NCI-H345 treated with DMSO at 0.1 percent for 48 hours (cell line): ENCODE measurements around the gene CCDC68.
A peak's percentile ranks its signal among the peaks of the same experiment; 100 is the strongest.
"Not testable (repeated sequence)": the region's sequence is repeated elsewhere in the genome, so short reads cannot be mapped to it uniquely, and the experiment has no call there.

ENCODE experiments used
- DNase-seq: peaks from one replicate; lab custom pipeline; 2025; ENCODE audit not compliant: unreplicated experiment; lab: John Stamatoyannopoulos, UW

CCDC68 gene, protein sequence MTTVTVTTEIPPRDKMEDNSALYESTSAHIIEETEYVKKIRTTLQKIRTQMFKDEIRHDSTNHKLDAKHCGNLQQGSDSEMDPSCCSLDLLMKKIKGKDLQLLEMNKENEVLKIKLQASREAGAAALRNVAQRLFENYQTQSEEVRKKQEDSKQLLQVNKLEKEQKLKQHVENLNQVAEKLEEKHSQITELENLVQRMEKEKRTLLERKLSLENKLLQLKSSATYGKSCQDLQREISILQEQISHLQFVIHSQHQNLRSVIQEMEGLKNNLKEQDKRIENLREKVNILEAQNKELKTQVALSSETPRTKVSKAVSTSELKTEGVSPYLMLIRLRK

DNA sequence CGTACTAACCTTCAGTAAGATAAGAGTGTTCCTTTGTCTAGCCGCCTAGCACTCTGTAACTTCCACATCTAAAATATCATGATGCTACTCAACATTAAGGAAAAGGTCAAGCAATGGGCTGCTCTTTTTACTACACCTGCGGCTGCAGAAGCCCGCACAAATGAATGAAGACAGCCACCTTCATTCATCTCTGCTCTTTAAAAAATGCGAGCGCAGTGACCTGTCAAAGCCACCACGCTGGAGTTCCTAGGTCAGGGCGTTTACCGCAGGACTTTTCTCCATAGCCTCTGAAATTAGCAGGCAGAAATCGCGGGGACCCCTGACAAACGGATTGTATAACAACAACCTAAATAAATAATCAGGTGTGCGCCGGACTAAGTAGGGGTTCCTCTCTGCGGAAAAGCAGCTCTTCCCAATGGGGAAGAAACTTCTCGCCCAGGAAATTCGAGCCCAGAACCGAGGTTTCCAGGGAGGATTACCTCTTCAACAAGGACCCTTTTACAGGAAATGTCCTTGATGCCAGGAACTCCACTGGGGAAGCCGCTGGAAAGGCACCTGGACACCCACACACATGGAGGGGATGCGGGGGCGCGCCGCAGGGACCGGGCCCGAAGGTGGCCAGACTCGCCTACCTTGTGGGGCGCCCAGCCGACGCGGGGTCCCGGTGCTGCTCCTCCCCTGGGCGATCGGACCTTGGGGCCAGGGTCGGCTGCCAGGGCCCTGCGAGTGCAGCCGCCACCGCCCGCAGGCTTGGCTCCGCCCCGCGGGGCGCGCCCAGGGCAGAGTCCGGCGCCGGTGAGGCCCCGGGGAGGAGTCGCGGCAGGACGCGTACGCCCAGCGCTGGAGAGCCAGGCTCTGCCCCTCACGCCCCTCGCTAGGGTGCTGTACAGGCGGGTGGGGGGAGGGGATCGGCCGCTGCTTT is at the start of gene CCDC68:
CCDC68 (minus strand) TSS at position 758 of the 922 bp plus-strand sequence. CDS start 16,670 bp downstream, outside the sequence.
- no peak for DNase-seq

DNA sequence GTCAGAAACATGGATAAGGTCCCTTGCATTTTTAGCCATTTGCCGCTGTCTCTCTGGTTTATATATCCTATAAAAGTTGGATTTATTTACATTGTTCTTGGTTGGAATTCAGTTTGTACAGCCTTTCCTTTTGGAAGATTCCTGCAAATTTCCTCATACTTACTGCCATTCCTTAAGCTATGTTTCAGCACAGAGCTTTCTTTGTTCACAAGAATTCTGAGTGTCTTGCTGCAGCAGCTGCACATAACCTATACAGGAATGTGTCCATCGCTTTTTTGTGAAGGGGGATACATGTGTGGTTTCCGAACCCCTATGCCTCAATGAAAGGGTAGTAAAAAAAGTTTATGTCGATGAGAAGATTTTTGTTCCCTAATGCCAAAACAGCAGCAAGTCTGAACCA is 48.3 kb upstream of the CCDC68 start:
- no peak for DNase-seq

DNA sequence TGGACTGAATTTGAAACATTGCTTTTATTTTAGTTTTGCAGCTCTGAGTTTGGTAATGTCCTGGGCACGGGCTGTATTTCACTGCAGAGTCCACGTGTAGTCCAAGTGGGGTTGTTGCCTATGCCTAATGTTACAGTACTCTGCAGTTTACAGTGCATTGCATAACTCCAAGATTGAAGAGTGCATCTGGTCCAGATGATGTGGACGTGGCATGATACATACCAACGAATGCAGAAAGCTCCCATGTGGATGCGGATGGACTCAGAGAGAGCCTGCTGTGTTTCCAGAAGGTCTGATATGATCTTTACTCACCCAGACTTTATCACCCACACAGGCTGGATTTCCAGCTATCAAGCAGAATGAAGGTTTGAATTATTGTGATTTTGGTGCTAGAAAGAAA is 44.4 kb upstream of the CCDC68 start:
- no peak for DNase-seq

DNA sequence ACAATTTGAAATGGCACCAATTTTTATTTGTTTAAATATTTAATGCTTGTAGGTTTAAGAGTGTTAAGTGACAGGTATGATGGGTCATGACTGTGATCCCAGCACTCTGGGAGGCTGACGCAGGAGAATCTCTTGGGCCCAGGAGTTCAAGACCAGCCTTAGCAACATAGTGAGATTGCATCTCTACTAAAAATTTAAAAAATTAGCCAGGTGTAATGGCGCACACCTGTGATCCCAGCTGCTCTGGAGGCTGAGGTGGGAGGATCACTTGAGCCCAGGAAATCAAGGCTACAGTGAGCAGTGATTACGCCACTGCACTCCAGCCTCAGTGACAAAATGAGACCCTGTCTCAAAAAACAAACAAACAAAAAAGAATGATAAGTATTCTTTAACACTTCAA is 43.0 kb upstream of the CCDC68 start:
- DNase-seq = no peak

DNA sequence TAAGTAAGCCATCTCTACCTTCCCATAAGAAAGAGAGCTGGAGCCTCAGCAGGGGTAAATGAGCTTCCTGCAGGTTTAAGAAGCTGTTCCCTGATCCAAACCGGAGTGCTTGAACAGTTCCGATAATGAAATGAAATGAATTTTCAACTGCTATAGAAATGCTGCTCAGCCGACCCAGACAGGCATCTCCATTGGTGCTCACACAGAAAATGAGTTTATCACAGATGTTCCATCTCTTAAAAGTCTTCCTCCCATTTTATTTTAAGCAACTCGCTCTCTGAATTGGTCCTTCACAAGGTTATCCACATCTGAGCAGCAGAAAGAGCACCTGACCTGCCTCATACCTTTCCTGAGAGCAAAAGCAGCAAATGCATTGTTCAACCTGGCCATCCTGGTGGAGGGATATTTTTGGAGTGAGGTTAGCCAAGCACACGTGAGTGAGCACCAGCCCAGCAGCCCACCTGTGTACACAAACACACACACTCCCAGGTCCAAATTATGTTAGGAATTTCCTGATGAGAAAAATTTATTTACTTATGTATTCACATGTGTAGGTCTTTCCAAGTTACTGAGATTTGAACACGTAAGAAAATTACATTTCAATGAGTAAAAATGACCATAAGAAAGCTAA is 42.2 kb upstream of the CCDC68 start:
- no peak for DNase-seq

DNA sequence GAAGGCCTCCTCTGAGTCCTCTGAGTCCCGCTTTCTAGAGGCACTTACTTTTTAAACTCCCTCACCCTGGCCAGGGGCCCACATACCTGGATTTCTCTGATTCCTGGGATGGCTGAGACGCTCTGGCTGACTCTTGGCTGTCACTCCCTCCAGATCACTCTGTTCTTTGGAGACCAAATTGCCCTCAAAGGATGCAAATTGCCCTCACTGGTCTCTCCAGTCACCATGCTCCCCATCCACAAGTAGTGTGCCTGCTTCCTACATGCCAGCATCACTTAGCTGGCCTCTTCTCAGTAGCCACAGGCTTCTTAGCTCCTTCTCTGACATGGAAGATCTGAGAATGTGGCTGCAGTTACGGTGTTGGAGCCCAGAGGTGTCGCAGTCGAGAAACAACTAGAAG is 41.3 kb upstream of the CCDC68 start:
- DNase-seq = no peak

DNA sequence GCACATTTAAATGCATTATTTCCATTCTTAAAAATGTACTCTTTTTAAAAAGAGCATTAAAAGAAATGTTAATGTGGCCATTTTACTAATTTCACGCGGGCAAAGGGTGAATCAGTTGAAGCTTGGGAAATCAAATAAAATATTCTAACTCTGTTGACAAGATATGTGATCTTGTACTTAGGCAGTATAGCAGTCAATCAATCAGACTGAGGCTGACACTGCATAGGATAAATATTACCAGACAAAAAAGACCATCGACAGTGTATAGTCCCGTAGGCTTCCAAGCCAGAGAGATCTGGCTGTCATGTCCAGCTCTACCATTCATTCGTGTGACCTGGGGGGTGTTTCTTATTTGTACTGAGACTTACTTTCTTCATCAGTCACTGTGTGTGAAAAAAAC is 39.8 kb upstream of the CCDC68 start:
- no peak for DNase-seq

DNA sequence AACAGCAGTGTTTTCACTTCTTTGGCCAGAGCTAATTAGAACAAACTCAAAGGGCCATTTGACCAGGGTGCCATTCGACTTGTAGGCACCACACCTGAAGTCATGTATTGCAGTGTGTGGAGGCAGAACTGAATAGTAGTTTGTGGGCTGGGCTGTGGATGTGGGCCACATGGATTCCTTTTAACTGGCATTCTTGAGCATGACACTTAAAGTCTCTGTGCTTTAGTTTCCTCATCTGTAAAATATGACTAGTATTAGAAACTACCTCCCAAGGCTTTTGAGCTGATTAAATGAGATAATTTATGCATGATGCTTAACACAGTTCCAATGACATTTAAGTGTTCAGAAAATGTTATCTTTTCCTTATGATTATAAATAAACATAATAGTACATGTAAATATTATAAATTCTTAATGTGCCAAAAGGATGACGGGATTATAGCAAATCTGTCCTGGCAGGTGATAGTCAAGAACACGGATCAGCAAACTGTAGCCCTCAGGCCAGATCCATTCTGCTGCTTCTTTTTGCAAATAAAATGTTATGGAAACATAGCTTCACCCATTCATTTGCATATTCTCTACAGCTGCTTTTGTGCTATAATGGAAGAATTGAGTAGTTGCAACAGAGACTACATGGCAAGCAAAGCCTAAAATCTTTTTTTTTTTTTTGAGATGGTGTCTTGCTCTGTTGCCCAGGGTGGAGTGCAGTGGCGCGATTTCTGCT is 36.3 kb upstream of the CCDC68 start:
- DNase-seq = no peak

DNA sequence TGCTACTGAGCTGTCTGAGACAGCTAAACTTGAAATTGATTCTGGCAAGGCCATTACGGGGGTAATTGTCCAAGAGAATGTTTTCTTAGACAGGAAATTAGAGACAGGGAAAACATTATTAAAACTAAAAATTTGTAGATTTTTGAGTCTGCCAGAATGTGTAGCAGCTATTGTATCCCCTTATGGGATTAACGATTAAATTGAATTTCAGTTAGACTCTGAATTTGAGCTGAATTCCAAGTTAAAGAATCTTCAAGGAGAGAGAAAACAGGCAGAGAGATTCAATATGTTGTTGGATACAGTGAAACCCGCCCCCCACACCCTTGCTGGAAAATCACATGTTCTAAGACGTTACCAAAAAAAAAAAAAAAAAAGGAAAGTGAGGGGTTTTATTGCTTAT is 32.7 kb upstream of the CCDC68 start:
- DNase-seq = no peak

DNA sequence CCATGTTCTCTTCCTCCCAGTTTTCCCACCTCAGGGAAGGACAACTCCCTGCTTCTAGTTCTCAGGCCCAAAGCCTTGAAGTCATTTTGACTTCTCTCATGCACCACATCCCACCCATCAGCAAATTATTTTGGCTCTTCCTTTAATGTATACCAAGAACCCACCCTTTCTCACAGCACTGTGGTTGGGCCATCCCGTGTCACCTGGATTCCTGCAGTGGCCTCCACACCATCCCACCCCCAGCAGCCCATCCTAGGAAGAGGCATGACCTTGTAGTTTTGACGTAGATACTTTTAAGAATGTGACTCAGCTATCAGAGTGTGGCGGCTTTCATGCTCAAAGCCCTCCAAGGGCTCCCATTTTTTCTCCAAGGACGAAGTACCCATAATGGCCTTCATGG is 25.6 kb upstream of the CCDC68 start:
- no peak for DNase-seq

DNA sequence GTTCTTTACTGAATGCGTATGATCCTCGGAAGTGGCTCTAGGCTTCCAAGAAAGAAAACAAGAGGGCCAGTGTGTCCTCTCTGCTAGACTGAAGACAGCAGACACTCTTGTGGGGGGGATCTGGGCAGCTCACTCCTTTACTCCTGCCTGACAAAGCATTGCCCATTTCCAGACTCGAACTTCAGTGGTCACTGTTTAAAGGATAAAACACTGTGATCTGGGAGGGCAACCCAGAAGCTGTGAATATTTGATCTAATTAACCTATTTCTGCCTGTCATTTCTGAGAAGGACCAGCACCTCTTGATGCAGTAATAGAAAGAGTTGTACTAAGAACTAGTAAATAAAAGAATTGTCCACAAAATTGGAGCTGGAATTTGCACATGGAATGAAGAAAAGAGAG is 24.5 kb upstream of the CCDC68 start:
- no peak for DNase-seq

DNA sequence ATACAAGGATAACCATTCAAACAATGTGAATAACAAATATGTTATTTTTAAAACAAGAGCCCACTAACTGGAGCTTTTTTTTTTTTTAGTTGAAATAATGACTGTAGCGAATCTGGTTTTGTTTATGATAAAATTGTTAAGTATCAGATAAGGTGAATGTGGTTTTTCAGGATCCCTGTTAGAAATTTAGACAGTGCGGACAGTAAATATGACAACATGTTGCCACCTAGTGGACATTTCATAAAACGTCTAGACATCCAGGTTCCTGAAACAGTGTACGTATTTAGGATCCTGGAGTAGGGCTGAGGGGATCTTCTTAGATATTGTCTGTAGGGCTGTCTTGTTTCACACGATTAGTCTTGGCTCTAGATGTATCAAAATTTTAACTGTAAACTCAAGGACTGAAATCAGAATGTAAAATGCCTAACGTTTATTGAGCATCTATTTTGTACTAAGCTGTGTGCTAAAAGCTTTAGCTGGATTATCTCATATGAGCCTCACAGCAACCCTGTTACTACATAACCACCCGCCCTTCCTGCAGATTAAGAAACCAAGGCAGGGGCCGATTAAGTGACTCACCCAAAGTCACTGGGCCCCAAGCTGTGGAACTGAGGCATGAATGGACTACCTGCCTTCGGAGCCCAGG is 23.9 kb upstream of the CCDC68 start:
- peak; percentile 14 for DNase-seq

DNA sequence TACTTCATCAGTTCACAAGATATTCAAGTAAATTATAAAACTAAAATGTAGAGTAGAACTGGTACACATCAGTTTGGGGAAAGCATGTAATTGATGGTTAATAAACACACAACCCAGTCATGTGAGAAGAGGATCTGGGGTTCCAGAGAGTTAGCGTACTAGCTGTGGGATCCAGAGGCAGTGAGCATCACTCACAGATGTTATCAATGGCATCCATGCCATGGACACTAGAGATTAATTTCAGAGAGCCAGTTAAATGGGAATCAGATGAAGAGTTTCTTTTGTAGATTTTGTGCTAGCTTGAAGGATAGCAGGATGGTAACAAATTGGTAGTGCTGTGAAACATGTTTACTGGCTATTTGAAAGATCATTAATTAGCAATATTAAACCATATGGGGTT is 21.8 kb upstream of the CCDC68 start:
- no peak for DNase-seq

DNA sequence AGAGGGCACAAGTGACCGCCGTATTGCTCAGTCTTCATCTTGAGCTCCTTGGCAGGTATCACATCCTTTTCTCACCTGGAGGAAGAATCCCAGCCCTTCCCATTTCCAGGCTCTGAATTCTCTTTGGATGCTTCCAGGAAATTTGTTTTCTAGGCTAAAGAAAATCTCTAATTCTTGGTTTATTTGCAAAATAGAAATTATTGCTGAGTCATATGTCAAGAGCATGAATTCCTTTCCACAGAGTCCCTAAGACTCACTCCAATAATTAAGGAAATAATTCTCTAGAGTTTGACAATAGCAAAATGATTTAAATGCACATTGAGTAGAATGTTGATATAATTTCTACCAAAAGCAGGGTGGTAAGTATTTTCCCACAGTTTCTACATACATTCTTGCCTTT is 16.3 kb upstream of the CCDC68 start:
- no peak for DNase-seq

DNA sequence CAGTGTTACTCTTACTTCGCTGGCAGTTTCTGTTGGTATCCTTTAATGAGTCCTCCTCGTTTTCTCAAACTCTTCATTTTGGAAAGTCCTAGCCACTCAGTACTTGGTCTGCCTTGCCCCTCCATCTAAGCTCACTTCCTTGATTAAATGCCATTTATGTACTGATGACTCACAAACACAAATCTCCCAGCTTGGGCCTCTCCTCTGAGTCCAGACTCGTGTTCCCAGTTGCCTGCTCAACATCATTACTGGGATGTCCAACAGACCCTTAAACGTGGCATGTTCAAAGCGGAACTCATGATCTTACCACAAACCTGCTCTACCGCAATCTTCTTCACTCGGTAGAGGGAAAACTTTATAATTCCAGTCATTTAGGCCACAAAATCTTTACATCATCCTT is 13.8 kb upstream of the CCDC68 start:
- no peak for DNase-seq

DNA sequence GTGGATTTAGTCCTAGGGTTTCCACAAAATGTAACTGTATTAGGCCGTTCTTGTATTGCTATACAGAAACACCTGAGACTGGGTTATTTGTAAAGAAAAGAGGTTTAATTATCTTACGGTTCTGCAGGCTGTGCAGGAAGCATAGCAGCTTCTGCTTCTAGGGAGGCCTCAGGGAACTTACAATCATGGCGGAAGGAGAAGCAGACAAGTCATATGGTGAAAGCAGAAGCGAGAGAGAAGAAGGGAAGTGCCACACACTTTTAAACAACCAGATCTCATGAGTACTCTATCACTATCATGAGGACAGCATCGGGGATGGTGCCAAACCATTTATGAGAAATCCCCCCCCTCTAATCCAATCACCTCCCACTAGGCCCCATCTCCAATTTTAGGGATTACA is 9.5 kb upstream of the CCDC68 start:
- DNase-seq = no peak

DNA sequence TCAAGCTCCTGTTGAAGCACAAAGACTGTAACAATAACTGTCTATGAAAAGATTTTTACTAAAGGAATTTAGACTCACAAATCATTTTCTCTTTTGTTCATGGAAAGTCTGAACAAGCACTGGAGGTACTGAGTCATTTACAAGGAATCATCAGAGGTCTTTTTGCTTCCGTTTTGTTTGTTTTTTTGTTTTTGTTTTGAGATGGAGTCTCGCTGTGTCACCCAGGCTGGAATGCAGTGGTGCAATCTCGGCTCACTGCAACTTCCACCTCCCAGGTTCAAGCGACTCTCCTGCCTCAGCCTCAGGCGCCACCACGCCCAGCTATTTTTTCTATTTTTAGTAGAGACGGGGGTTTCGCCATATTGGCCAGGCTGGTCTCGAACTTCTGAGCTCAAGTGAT is 9.0 kb upstream of the CCDC68 start:
- not testable (repeated sequence) for DNase-seq

DNA sequence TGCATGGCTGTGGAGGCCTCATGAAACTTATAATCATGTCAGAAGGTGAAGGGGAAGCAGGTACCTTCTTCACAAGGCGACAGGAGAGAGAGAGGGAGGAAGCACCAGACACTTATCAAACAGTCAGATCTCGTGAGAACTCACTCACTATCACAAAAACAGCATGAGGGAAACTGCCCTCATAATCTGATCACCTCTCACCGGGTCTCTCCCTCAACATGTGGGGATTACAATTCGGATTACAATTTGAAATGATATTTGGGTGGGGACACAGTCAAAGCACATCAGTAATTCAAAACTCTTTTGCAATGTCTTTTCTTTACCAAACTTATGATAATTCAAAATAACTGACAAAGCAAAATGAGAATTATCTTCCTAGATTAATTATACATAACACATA is 8.5 kb upstream of the CCDC68 start:
- DNase-seq = no peak

DNA sequence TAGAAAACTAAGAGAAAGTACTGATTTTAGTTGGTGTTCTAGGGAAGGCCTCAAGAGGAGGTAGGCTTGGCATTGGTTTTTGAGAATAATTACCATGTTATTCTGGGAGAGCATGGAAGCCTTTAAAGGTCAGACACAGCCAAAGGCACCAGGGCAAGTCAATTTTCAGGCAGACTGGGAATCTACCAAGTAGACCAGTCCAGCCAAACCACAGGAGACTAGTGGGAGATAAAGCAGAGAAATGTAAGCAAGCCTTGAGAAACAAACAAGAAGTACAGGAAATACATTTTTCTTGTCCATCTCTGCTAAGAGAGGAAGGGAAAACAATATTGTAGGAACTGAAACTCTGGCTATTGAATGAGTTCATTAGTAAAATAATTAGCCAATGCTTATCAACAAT is 5.5 kb upstream of the CCDC68 start:
- no peak for DNase-seq

DNA sequence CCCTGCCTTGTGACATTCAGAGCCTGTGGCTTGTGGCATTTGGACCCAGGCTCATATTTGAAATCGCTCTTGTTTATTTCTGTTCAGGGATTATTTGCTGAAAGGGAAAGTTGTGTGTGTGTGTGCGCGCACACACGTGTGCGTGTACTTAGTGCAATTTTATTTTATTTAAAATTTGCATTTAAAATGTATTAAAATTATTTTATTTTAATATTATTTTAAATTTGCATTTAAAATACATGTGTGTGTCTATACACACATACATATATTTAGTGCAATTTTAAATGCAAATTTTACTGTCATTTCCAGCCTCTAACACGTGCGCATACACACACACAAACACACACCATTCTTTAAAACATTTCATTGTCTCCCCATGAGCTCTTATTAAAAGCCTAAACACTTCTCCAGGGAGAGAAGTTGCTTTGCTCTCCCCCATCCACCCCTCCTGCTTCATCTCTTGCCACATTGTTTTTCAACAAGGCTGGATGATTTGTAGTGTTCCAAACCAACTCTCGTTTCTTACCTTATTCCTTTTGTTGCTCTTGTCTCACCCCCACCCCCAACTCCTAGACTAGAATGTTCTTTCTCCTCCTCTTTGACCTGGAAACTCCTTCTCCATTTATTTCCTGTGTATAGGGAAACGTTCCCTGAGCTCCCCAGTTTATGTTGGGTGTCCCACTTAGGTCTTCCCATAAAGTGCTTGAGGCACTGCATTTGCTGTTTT is 3.8 kb upstream of the CCDC68 start:
- DNase-seq = no peak
